HEK293 (cell line): ENCODE data around the gene SUPT5H.

Experiments used
- CTCF ChIA-PET: fragments of 350-600 bp; formaldehyde crosslinking; extraction: SDS; loops from one replicate; lab custom pipeline; 2021; ENCODE audit warnings: antibody characterized with exemption; lab: Yijun Ruan, JAX
- POLR2A ChIA-PET: fragments of 300-600 bp; formaldehyde crosslinking; extraction: SDS; loops from one replicate; lab custom pipeline; 2020; ENCODE audit warnings: antibody characterized with exemption, inconsistent platforms; lab: Yijun Ruan, JAX
- H3K27ac ChIP-seq: fragments of 200-500 bp; sonication (Bioruptor generic); 2 replicates; pipeline ENCODE4 v1.5.1; 2014; ENCODE audit warnings: low read depth, low read length, control low read depth, inconsistent platforms; ENCODE audit errors: extremely low read depth
- H3K36me3 ChIP-seq, 2 experiments: fragments of 200-500 bp in 1 of 2; sonication (Bioruptor generic) in 1 of 2; 1 replicate in 1 of 2; 2 replicates in 1 of 2; pipeline ENCODE4 v1.5.1; 2014 to 2017; ENCODE audit warnings: inconsistent platforms in 2 of 2, low read length in 2 of 2; ENCODE audit not compliant: control insufficient read depth in 2 of 2, insufficient read depth in 1 of 2
- H3K4me1 ChIP-seq: fragments of 200-500 bp; sonication (Bioruptor generic); 2 replicates; pipeline ENCODE4 v1.5.1; 2014; ENCODE audit warnings: mild to moderate bottlenecking, low read length, inconsistent platforms; ENCODE audit not compliant: control insufficient read depth, insufficient read depth
- H3K4me3 ChIP-seq: 2 replicates; pipeline ENCODE4 v1.5.1; 2011; ENCODE audit warnings: low read depth, mild to moderate bottlenecking, control low read depth, low read length, moderate library complexity
- H3K9me3 ChIP-seq: fragments of 200-500 bp; sonication (Bioruptor generic); 2 replicates; pipeline ENCODE4 v1.5.1; 2014; ENCODE audit warnings: low read depth, low read length, inconsistent platforms; ENCODE audit not compliant: control insufficient read depth, insufficient read depth
- KLF10 ChIP-seq: fragments of 450-650 bp; IDR thresholded peaks from 2 replicates; pipeline ENCODE4 v1.5.1; 2018; ENCODE audit warnings: missing biosample characterization, mild to moderate bottlenecking, missing genetic modification characterization
- ZBTB8A ChIP-seq: fragments of 450-650 bp; formaldehyde crosslinking; IDR thresholded peaks from 2 replicates; pipeline ENCODE4 v1.5.1; 2016; ENCODE audit warnings: missing biosample characterization, missing genetic modification characterization
- ZNF10 ChIP-seq: fragments of 450-650 bp; formaldehyde crosslinking; IDR thresholded peaks from 2 replicates; pipeline ENCODE4 v1.5.1; 2017; ENCODE audit warnings: missing biosample characterization, missing genetic modification characterization
- ZNF112 ChIP-seq: fragments of 450-650 bp; formaldehyde crosslinking; IDR thresholded peaks from 2 replicates; pipeline ENCODE4 v1.5.0; 2017; ENCODE audit warnings: missing biosample characterization, missing genetic modification characterization
- ZNF174 ChIP-seq: fragments of 450-650 bp; formaldehyde crosslinking; IDR thresholded peaks from 2 replicates; pipeline ENCODE4 v1.5.0; 2017; ENCODE audit warnings: missing biosample characterization, mild to moderate bottlenecking, missing genetic modification characterization
- ZNF214 ChIP-seq: fragments of 450-650 bp; formaldehyde crosslinking; IDR thresholded peaks from 2 replicates; pipeline ENCODE4 v1.5.1; 2017; ENCODE audit warnings: missing biosample characterization, mild to moderate bottlenecking, missing genetic modification characterization, borderline replicate concordance
- ZNF302 ChIP-seq: fragments of 450-650 bp; formaldehyde crosslinking; IDR thresholded peaks from 2 replicates; pipeline ENCODE4 v1.5.1; 2016; ENCODE audit warnings: missing biosample characterization, missing genetic modification characterization, low read depth
- ZNF311 ChIP-seq: fragments of 450-650 bp; formaldehyde crosslinking; IDR thresholded peaks from 2 replicates; pipeline ENCODE4 v1.5.1; 2017; ENCODE audit warnings: missing biosample characterization, missing genetic modification characterization, borderline replicate concordance
- ZNF473 ChIP-seq: fragments of 450-650 bp; formaldehyde crosslinking; IDR thresholded peaks from 2 replicates; pipeline ENCODE4 v1.5.1; 2017; ENCODE audit warnings: missing biosample characterization, missing genetic modification characterization
- ZNF548 ChIP-seq: fragments of 450-650 bp; formaldehyde crosslinking; IDR thresholded peaks from 2 replicates; pipeline ENCODE4 v1.5.1; 2016; ENCODE audit warnings: missing biosample characterization, missing genetic modification characterization
- ZNF555 ChIP-seq: fragments of 450-650 bp; formaldehyde crosslinking; conservative IDR thresholded peaks from 2 replicates; pipeline ENCODE4 v1.5.1; 2017; ENCODE audit warnings: missing biosample characterization, mild to moderate bottlenecking, missing genetic modification characterization, inconsistent platforms
- ZNF623 ChIP-seq: fragments of 450-650 bp; formaldehyde crosslinking; IDR thresholded peaks from 2 replicates; pipeline ENCODE4 v1.5.1; 2016; ENCODE audit warnings: missing biosample characterization, missing genetic modification characterization
- ZNF747 ChIP-seq: fragments of 450-650 bp; formaldehyde crosslinking; IDR thresholded peaks from 2 replicates; pipeline ENCODE4 v1.5.1; 2016; ENCODE audit warnings: missing biosample characterization, missing genetic modification characterization
- ZNF768 ChIP-seq: fragments of 450-650 bp; formaldehyde crosslinking; IDR thresholded peaks from 2 replicates; pipeline ENCODE4 v1.5.1; 2018; ENCODE audit warnings: missing biosample characterization, mild to moderate bottlenecking, missing genetic modification characterization
- ZNF830 ChIP-seq: fragments of 450-650 bp; IDR thresholded peaks from 2 replicates; pipeline ENCODE4 v1.5.0; 2018; ENCODE audit warnings: missing biosample characterization, missing genetic modification characterization, low read depth, mild to moderate bottlenecking, moderate library complexity
- TF ChIP-seq, protein P1 (sequence below): fragments of 450-650 bp; formaldehyde crosslinking; IDR thresholded peaks from 2 replicates; pipeline ENCODE4 v1.5.1; 2016; ENCODE audit warnings: missing biosample characterization, missing genetic modification characterization
- TF ChIP-seq, protein P2 (sequence below): fragments of 450-650 bp; formaldehyde crosslinking; IDR thresholded peaks from 2 replicates; pipeline ENCODE4 v1.5.1; 2016; ENCODE audit warnings: missing biosample characterization, missing genetic modification characterization, borderline replicate concordance
- TF ChIP-seq, protein P3 (sequence below): fragments of 450-650 bp; formaldehyde crosslinking; conservative IDR thresholded peaks from 2 replicates; pipeline ENCODE4 v1.5.1; 2016; ENCODE audit warnings: low read depth, missing biosample characterization, missing genetic modification characterization
- TF ChIP-seq, protein P4 (sequence below): fragments of 450-650 bp; formaldehyde crosslinking; IDR thresholded peaks from 2 replicates; pipeline ENCODE4 v1.5.1; 2016; ENCODE audit warnings: missing biosample characterization, missing genetic modification characterization

The SUPT5H gene

DNA sequence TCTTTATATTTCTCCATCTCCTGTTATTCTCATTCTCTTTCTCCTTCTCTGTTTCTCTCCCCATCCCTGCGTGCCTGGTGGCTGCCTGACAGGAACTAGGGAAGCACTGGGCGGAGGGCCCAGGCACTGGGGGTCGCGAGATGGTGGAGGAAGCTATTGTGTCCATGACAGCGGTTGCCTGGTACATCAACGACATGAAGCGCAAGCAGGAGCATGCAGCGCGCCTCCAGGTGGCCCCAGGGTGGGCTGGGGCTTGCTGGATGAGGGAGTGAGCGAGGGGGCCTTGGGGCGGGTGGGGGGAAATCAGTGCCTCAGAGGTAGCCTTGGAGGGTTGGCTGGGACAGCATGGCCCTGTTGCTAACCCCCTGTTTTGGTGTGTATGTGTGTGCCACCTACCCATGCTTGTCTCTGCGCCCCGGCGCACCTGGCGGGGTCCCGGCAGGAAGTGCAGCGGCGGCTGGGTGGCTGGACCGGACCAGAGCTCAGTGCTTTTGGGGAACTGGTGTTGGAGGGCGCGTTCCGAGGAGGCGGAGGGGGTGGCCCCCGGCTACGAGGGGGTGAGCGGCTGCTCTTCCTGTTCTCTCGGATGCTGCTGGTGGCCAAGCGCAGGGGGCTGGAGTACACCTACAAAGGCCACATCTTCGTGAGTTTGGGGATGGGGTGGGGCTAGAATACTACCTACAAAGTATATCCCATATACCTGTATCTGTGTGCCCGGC is 27.8 kb upstream of the SUPT5H start:
- Histone ChIP-seq H3K4me3 (no peak overlapping the region), H3K27ac (no peak overlapping the region), H3K4me1 (peaks cover 6% of the 10 kb centered on the region), H3K36me3 (peaks cover 64 to 69% of the 10 kb centered on the region in 2 experiments), H3K9me3 (no peaks in the 10 kb centered on the region)
- ChIA-PET CTCF (interaction anchor here (0.9 to 2.7 kb wide), 4 partner anchors 8 to 116 kb away, joined by 3 to 13 read pairs (median 4); no protein-coding TSS in a partner anchor), POLR2A (interaction anchor here (0.6 to 13.3 kb wide), 7 partner anchors 10 to 28 kb away, joined by 3 to 255 read pairs (median 4); partner anchors contain the start of genes RPS16 and SUPT5H)
- TF ChIP-seq, protein P1, sequence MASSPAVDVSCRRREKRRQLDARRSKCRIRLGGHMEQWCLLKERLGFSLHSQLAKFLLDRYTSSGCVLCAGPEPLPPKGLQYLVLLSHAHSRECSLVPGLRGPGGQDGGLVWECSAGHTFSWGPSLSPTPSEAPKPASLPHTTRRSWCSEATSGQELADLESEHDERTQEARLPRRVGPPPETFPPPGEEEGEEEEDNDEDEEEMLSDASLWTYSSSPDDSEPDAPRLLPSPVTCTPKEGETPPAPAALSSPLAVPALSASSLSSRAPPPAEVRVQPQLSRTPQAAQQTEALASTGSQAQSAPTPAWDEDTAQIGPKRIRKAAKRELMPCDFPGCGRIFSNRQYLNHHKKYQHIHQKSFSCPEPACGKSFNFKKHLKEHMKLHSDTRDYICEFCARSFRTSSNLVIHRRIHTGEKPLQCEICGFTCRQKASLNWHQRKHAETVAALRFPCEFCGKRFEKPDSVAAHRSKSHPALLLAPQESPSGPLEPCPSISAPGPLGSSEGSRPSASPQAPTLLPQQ (tag by site-specific recombination) = no peak
- TF ChIP-seq ZNF311 (tag by site-specific recombination) (no peak), ZNF174 (tag by site-specific recombination) (no peak), ZNF548 (no peak), ZNF830 (tag by site-specific recombination) (no peak), ZNF747 (tag by site-specific recombination) (no peak), ZNF214 (no peak), ZNF623 (tag by site-specific recombination) (no peak), KLF10 (tag by site-specific recombination) (no peak), ZNF555 (tag by site-specific recombination) (no peak), ZNF10 (tag by site-specific recombination) (no peak), ZBTB8A (tag by site-specific recombination) (no peak)
- TF ChIP-seq, protein P2, sequence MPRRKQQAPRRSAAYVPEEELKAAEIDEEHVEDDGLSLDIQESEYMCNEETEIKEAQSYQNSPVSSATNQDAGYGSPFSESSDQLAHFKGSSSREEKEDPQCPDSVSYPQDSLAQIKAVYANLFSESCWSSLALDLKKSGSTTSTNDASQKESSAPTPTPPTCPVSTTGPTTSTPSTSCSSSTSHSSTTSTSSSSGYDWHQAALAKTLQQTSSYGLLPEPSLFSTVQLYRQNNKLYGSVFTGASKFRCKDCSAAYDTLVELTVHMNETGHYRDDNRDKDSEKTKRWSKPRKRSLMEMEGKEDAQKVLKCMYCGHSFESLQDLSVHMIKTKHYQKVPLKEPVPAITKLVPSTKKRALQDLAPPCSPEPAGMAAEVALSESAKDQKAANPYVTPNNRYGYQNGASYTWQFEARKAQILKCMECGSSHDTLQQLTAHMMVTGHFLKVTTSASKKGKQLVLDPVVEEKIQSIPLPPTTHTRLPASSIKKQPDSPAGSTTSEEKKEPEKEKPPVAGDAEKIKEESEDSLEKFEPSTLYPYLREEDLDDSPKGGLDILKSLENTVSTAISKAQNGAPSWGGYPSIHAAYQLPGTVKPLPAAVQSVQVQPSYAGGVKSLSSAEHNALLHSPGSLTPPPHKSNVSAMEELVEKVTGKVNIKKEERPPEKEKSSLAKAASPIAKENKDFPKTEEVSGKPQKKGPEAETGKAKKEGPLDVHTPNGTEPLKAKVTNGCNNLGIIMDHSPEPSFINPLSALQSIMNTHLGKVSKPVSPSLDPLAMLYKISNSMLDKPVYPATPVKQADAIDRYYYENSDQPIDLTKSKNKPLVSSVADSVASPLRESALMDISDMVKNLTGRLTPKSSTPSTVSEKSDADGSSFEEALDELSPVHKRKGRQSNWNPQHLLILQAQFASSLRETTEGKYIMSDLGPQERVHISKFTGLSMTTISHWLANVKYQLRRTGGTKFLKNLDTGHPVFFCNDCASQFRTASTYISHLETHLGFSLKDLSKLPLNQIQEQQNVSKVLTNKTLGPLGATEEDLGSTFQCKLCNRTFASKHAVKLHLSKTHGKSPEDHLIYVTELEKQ (tag by site-specific recombination) = no peak

DNA sequence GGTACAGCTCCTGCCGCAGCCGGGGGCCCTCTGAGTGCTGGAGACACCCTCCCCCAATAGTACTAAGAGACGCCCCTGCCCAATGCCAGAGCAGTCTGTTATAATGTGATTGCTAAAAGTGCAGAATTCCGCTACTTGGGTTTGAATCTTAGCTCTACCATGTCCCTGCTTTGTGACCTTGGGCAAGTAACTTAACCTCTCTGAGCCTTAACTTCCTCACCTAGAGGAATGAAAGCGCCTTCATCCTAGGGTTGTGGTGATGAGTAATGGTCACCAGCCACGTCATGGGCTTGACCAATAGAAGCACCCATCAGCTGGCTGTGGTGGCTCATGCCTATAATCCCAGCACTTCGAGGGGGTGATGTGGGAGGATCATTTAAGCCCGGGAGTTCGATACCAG is 26.4 kb upstream of the SUPT5H start:
- Histone ChIP-seq H3K27ac (no peak overlapping the region), H3K9me3 (no peaks in the 10 kb centered on the region), H3K4me3 (no peak overlapping the region), H3K36me3 (peaks cover 76 to 78% of the 10 kb centered on the region in 2 experiments), H3K4me1 (peaks cover 2% of the 10 kb centered on the region)
- TF ChIP-seq, protein P3, sequence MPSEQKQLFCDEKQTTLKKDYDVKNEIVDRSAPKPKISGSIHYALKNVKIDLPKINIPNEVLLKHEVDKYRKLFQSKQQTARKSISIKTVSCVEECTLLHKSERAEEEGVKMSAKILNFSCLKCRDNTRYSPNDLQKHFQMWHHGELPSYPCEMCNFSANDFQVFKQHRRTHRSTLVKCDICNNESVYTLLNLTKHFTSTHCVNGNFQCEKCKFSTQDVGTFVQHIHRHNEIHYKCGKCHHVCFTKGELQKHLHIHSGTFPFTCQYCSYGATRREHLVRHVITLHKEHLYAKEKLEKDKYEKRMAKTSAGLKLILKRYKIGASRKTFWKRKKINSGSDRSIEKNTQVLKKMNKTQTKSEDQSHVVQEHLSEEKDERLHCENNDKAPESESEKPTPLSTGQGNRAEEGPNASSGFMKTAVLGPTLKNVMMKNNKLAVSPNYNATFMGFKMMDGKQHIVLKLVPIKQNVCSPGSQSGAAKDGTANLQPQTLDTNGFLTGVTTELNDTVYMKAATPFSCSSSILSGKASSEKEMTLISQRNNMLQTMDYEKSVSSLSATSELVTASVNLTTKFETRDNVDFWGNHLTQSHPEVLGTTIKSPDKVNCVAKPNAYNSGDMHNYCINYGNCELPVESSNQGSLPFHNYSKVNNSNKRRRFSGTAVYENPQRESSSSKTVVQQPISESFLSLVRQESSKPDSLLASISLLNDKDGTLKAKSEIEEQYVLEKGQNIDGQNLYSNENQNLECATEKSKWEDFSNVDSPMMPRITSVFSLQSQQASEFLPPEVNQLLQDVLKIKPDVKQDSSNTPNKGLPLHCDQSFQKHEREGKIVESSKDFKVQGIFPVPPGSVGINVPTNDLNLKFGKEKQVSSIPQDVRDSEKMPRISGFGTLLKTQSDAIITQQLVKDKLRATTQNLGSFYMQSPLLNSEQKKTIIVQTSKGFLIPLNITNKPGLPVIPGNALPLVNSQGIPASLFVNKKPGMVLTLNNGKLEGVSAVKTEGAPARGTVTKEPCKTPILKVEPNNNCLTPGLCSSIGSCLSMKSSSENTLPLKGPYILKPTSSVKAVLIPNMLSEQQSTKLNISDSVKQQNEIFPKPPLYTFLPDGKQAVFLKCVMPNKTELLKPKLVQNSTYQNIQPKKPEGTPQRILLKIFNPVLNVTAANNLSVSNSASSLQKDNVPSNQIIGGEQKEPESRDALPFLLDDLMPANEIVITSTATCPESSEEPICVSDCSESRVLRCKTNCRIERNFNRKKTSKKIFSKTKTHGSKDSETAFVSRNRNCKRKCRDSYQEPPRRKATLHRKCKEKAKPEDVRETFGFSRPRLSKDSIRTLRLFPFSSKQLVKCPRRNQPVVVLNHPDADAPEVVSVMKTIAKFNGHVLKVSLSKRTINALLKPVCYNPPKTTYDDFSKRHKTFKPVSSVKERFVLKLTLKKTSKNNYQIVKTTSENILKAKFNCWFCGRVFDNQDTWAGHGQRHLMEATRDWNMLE (tag by site-specific recombination) = no peak
- TF ChIP-seq ZNF112 (no peak), ZNF302 (tag by site-specific recombination) (no peak), ZNF473 (tag by site-specific recombination) (no peak), ZNF768 (tag by site-specific recombination) (peak; percentile 94; the same call in 1 of the 2 replicates)
- TF ChIP-seq, protein P4, sequence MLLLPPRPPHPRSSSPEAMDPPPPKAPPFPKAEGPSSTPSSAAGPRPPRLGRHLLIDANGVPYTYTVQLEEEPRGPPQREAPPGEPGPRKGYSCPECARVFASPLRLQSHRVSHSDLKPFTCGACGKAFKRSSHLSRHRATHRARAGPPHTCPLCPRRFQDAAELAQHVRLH (tag by site-specific recombination) = 0 out of 2 replicates have a peak, but pooled peaks have one; percentile 13
- POLR2A ChIA-PET = interaction anchor here (1.0 to 13.3 kb wide), 7 partner anchors 9 to 415 kb away, joined by 3 to 255 read pairs (median 7); partner anchors contain the start of genes DYRK1B, RPS16 and SUPT5H
- CTCF ChIA-PET = interaction anchor here (0.6 to 2.7 kb wide), 6 partner anchors 9 to 126 kb away, joined by 3 to 13 read pairs (median 4); partner anchors contain the start of gene RPS16
